GM19099 (cell line): ENCODE measurements around the gene DAD1.

Experiments used
- POLR2A ChIP-seq: IDR thresholded peaks from 3 replicates; pipeline ENCODE4 v1.6.1; 2011; ENCODE audit warnings: low read depth; ENCODE audit not compliant: insufficient read length; ENCODE audit errors: extremely low read depth

DAD1 gene

GRCh38 chr14:22589096-22589839, at the start of gene DAD1:
DAD1 (minus strand) TSS chr14:22589224; CDS start chr14:22589157, 67 bp downstream.
- peak; percentile 97 for TF ChIP-seq POLR2A

DNA sequence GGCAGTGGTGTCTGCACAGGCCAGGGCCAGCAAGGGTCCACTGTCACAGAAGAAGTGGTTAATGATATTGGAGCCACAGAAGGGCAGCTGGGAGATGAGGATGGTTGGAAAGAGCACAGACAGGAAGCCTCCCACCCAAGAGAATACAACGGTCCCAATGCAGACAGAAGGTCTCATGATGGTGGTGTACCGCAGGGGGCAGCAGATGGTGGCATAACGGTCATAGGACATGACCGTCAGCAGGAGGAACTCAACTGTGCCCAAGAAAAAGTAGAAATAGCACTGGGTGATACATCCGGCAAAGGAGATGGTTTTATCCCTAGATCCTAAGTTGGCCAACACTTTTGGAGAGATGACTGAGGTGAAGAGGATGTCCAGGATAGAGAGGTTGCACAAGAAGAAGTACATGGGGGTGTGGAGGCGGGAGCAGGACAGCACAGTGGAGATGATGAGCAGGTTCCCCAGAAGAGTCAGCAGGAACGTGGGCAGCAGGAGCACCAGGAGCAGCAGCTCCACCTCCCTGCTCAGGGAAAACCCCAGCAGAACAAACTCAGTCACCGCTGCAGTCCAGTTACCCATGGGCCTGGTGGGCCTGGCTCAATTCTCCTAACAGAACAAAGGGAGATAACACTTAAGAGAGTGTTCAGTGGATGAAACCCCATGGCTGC, 45.3 kb upstream of the DAD1 start:
- no peak for TF ChIP-seq POLR2A

DNA sequence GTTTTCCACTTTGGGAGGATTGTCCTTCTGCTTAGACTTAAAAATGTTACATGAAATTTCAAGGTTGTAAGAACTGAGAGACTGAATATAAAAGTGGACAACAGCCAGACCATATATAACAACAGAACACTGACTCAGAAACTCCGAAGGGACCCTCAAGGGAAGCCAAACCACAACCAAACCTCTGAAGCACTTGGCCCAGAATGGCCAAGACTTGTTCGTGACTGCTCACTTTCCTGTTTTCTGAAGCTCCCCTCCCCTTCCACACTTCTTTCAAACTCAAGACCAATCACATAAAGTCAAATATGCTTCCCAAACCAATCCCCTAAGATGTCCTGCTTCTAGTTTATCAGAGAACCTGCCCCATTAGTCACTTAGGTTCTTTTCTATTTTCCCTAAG, 41.5 kb upstream of the DAD1 start:
- TF ChIP-seq POLR2A, result no peak

DNA sequence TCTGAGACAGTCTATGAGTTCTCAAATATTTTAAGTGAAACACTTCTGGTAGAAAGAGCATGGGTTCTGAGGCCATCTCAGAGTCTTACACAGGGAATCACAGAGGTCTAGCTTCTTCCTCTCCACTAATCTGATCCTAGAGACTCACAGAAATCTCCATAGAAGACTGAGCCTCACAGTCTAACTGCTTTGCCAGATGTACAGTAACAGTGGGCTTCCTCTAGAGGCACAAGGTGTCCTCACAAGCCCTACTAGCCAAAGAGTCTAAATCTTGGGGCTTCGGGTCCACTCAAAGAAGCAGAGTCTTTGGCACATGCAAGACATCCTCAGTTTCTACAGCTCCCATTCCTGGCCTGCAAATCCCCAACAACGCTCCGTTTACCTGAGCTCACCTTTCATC, 41.0 kb upstream of the DAD1 start:
- TF ChIP-seq POLR2A, result no peak

DNA sequence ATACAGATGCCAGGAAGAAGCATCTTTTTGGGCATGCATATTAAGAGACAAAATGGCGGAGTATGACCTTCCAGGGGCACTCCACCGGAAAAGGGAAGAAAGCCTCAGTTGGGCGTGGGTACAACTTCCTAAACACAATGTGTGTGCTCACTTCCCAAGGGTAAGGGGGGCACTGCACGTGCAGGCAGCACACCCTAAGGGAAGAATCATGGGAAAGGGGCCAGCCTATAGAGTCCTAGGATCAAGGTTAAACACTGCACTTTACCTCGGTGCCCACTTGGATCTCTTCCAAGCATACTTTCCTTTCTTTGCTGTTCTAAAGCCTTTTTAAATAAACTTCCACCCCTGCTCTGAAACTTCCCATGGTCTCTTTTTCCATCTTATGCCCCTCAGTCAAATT, 40.3 kb upstream of the DAD1 start:
- TF ChIP-seq POLR2A, result no peak

- no peak for TF ChIP-seq POLR2A
These were observed 38.7 kb upstream of the DAD1 start for GRCh38 chr14:22627506-22628263.

DNA sequence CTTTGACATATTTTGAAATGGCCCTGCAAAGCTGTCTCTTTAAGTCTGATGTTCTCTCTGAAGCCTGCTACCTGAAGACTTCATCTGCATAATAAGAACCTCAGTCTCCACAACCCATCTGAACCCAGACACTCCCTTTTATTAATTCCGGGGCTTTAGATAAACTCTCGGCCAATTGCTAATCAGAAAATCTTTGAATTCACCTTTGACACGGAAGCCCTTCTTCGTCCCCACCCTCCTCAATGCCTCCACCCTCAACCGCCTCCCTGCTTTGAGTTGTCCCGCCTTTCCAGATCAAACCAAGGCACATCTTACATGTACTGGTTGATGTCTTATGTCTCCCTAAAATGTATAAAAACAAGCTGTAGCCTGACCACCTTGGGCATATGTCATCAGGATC, 37.6 kb upstream of the DAD1 start:
- TF ChIP-seq POLR2A, result no peak

GRCh38 chr14:22623047-22623446, 34.0 kb upstream of the DAD1 start:
- TF ChIP-seq POLR2A, result no peak

GRCh38 chr14:22622255-22622654, 33.2 kb upstream of the DAD1 start:
- TF ChIP-seq POLR2A, result no peak

- TF ChIP-seq POLR2A, result no peak
These were observed 25.3 kb upstream of the DAD1 start for GRCh38 chr14:22614240-22614799.

GRCh38 chr14:22613736-22614239, 24.8 kb upstream of the DAD1 start:
- no peak for TF ChIP-seq POLR2A

DNA sequence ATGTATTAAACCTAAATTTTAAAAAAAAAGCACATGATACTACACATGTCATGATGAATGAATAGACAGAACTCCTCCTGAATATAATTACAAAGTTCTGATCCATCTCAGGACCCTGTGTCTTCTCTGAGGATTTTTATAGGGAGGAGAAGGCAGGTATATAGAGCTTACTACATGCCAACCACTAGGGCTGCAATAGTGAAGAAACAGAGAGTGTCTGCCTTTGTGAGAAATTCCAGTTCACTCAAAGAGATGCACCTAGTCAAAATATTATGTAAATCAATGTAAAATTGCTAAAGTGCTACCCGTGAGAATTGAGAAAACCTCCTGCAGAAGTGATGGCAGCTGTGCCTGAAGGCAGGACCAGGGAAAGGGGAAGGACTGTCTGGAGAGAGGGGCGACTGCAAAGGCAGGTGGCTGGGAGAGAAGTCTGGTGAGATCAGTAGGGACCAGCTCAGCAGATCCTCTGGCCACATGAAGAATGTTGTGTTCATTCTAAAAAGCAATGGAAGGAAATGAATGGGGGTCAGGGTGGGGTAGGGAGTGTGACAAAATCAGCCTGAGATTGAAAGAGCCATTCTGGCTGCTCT, 24.2 kb upstream of the DAD1 start:
- no peak for TF ChIP-seq POLR2A

DNA sequence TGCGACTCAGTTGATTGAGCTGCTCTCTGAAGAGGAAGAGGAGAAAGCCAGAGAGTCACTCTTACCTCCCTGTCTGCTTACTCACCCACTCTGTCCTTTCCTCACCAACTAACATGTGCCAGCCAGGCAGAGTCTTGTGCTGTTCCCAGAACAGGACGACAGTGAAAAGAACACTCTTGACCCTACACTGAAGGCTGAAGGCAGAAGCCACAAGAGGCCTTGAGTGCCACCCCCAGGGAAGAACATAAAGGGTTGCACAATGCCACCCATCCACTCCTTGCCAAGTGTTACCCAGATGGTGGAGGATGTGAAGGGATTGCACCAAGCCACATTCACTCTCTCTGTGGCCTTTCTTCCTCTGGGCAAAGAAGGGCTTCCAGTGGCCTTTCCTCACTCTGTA, 21.9 kb upstream of the DAD1 start:
- TF ChIP-seq POLR2A, result no peak

- TF ChIP-seq POLR2A, result no peak
These were observed 18.3 kb upstream of the DAD1 start for GRCh38 chr14:22607291-22607690.

DNA sequence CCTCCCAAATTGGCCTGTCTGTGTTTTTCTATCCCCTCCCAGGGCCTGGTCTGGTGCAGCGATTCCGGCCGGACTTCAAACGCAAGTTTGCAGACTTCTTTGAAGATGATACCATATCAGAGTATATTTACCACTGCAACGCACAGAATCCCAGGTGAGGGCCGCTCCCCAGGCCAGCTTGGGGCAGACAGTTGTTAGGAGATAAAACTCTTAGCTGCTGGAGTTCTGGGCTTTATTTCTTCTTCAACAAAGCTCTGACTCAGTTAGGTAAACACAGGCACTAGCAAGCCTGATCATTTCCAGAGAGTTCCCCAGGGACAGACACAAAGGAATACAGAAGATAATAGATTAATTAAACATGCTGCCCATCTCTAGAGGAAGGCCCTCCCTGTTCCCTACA, 17.4 kb upstream of the DAD1 start:
- TF ChIP-seq POLR2A, result no peak
